A549 (cell line): ENCODE data around the gene PCSK7. TPM values are rescaled to one million over a fixed set of nuclear protein-coding genes. Genes with fewer than 3 reads are reported as not detected.

Source experiments
- ATAC-seq, 2 experiments: fragments of 200-7000 bp in 1 of 2; fragments of >200 bp in 1 of 2; cut with Nextera tagmentation in 1 of 2; cut with Tn5 transposase in 1 of 2; 3 replicates each; pipeline versions ENCODE4 v1.8.0 to v1.9.1; 2018 to 2020; ENCODE audit warnings: mild to moderate bottlenecking in 1 of 2, moderate library complexity in 1 of 2
- CTCF ChIA-PET: fragments of 300-600 bp; sonication (Branson Sonifier 250); formaldehyde crosslinking; extraction: SDS; loops from one replicate; lab custom pipeline; 2021; ENCODE audit warnings: antibody characterized with exemption, inconsistent platforms; lab: Yijun Ruan, JAX
- POLR2A ChIA-PET: fragments of 350-600 bp; formaldehyde crosslinking; extraction: SDS; loops from one replicate; lab custom pipeline; 2021; ENCODE audit warnings: antibody characterized with exemption, inconsistent platforms; lab: Yijun Ruan, JAX
- DNase-seq, 2 experiments: peaks; one replicate each; pipeline versions ENCODE4 v3.0.0 to v3.0.0-alpha.2; 2011 to 2016; ENCODE audit warnings: low read depth in 1 of 2, low spot score in 1 of 2
- FAIRE-seq: peaks from 2 replicates; lab custom pipeline; 2011; peaks lifted over from hg19 to GRCh38; lab: Jason Lieb, UNC
- H3K27ac ChIP-seq, 2 experiments: fragments of >200 bp; sonication (Bioruptor Twin); formaldehyde crosslinking; 3 replicates each; pipeline ENCODE4 v1.5.1; 2016 to 2017
- H3K4me1 ChIP-seq: fragments of >200 bp; sonication (Bioruptor Twin); formaldehyde crosslinking; 3 replicates; pipeline ENCODE4 v1.6.1; 2016
- H3K4me2 ChIP-seq: fragments of >200 bp; sonication (Bioruptor Twin); formaldehyde crosslinking; 3 replicates; pipeline ENCODE4 v1.6.1; 2016
- H3K4me3 ChIP-seq: fragments of >200 bp; sonication (Bioruptor Twin); formaldehyde crosslinking; 3 replicates; pipeline ENCODE4 v1.5.1; 2016
- H3K9me3 ChIP-seq: fragments of >200 bp; sonication (Bioruptor Twin); formaldehyde crosslinking; 3 replicates; pipeline ENCODE4 v1.6.1; 2016
- ATOH8 ChIP-seq: fragments of 250-450 bp; sonication (Bioruptor Pico); IDR thresholded peaks from 2 replicates; pipeline ENCODE4 v1.5.0; 2020; ENCODE audit warnings: low read depth, mild to moderate bottlenecking, moderate library complexity
- EHMT2 ChIP-seq: fragments of 200-600 bp; sonication (generic); IDR thresholded peaks from 2 replicates; pipeline ENCODE4 v1.6.1; 2016; ENCODE audit warnings: antibody characterized with exemption, low read depth, mild to moderate bottlenecking, moderate library complexity
- FOXS1 ChIP-seq: fragments of 250-450 bp; sonication (Bioruptor Pico); IDR thresholded peaks from 2 replicates; pipeline ENCODE4 v1.5.0; 2020; ENCODE audit warnings: mild to moderate bottlenecking, moderate library complexity
- GATA3 ChIP-seq: IDR thresholded peaks from 2 replicates; pipeline ENCODE4 v1.6.1; 2012; ENCODE audit warnings: borderline replicate concordance
- HES2 ChIP-seq: fragments of >200 bp; sonication (Bioruptor Twin); formaldehyde crosslinking; IDR thresholded peaks from 2 replicates; pipeline ENCODE4 v1.6.1; 2016
- HOXB5 ChIP-seq: fragments of 250-450 bp; sonication (Bioruptor Pico); IDR thresholded peaks from 2 replicates; pipeline ENCODE4 v1.5.0; 2020; ENCODE audit warnings: mild to moderate bottlenecking, moderate library complexity
- KDM5A ChIP-seq: fragments of 200-600 bp; sonication (generic); IDR thresholded peaks from 2 replicates; pipeline ENCODE4 v1.6.1; 2016; ENCODE audit warnings: antibody characterized with exemption, mild to moderate bottlenecking
- MAFK ChIP-seq: fragments of 450-650 bp; IDR thresholded peaks from 2 replicates; pipeline ENCODE4 v1.6.1; 2014; ENCODE audit not compliant: partially characterized antibody
- MAX ChIP-seq: IDR thresholded peaks from 2 replicates; pipeline ENCODE4 v1.6.1; 2012
- MAZ ChIP-seq: fragments of 150-350 bp; IDR thresholded peaks from 2 replicates; pipeline ENCODE4 v1.6.1; 2014; ENCODE audit warnings: antibody characterized with exemption, low read depth, low read length, borderline replicate concordance
- PBX3 ChIP-seq: IDR thresholded peaks from 2 replicates; pipeline ENCODE4 v1.6.1; 2012
- RAD21 ChIP-seq, 2 experiments: fragments of >200 bp in 1 of 2; sonication (Bioruptor Twin) in 1 of 2; formaldehyde crosslinking in 1 of 2; IDR thresholded peaks in 1 of 2; conservative IDR thresholded peaks in 1 of 2; 2 replicates in 1 of 2; 3 replicates in 1 of 2; pipeline ENCODE4 v1.6.1; 2012 to 2018; ENCODE audit warnings: inconsistent platforms in 1 of 2
- RARB ChIP-seq: fragments of 250-450 bp; sonication (Bioruptor Pico); IDR thresholded peaks from 2 replicates; pipeline ENCODE4 v1.8.0; 2021; ENCODE audit warnings: mild to moderate bottlenecking, moderate library complexity
- SMC3 ChIP-seq: fragments of >200 bp; sonication (Bioruptor Twin); formaldehyde crosslinking; IDR thresholded peaks from 3 replicates; pipeline ENCODE4 v1.6.1; 2018; ENCODE audit warnings: inconsistent platforms
- USF2 ChIP-seq: fragments of 450-650 bp; IDR thresholded peaks from 2 replicates; pipeline ENCODE4 v1.6.1; 2014; ENCODE audit warnings: antibody characterized with exemption
- WGBS: methylation state at CpG from one replicate; pipeline ENCODE4 v1.1.6; 2017; ENCODE audit errors: missing lambda C conversion rate; 5-methylcytosine and 5-hydroxymethylcytosine counted together
- polyA plus RNA-seq, 4 experiments: library from polyadenylated mRNA; depleted of rRNA in 3 of 4; stranded (reverse); fragments of >200 nt; fragmentation: RNase III in 1 of 4; extraction: RNeasy Plus Mini Kit Qiagen cat#74134 plus additional on column Dnase treatment in 1 of 4; gene quantifications; 2 replicates in 3 of 4; 3 replicates in 1 of 4; pipeline ENCODE4 v1.2.3, GENCODE V29; 2011 to 2017
- small RNA-seq, 6 experiments: library from RNA; depleted of rRNA; stranded (forward); fragments of <200 nt; gene quantifications; one replicate each; pipeline ENCODE3, GENCODE V24; 2012
- TF ChIP-seq, protein P1 (sequence below): IDR thresholded peaks from 2 replicates; pipeline ENCODE4 v1.6.1; 2012; ENCODE audit warnings: low read depth, borderline replicate concordance

Gene PCSK7
- polyA plus RNA-seq, 2 of the 4 experiments (the other 2 are of a cell fraction), result 9.8 to 17.8 TPM

DNA sequence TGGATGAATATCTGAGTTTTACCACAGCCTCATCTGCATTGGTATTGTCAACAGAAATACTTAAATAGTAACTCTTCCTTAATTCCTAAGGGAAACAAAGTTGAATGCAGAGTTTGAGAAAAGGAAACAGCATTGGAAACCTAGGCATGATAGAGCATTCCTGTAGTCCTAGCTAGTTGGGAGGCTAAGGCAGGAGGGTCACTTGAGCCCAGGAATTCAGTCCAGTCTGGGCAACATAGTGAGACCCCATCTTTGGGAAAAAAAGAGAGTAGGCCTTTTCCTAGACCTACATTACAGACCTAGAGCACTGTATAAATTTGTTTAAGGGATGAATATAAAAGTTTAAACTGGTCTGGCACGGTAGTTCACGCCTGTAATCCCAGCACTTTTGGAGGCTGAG is 74.4 kb downstream of the PCSK7 start:
- Histone ChIP-seq H3K4me2 (no peak overlapping the region), H3K27ac (no peak overlapping the region), H3K9me3 (no peaks in the 10 kb centered on the region), H3K4me3 (no peak overlapping the region), H3K4me1 (peaks cover 8% of the 10 kb centered on the region; the same call in 1 of the 3 replicates)
- DNase-seq (no peak), FAIRE-seq (no peak), ATAC-seq (no peak)
- CTCF ChIA-PET, result interaction anchor here (0.5 to 0.8 kb wide), 2 partner anchors 23 to 131 kb away, joined by 3 to 4 read pairs; no protein-coding TSS in a partner anchor
- 95% methylated on average over 2 of the region's 2 CpGs for WGBS
- TF ChIP-seq GATA3 (no peak), USF2 (no peak), FOXS1 (CRISPR knock-in tag) (no peak), PBX3 (no peak), MAZ (no peak), RAD21 (conservative IDR thresholded peaks at IDR 0.05 in 1 of 2, IDR thresholded peaks at IDR 0.05 in 1 of 2) (no peak), MAFK (no peak), KDM5A (no peak), RARB (CRISPR knock-in tag) (no peak), HES2 (no peak), ATOH8 (no peak), SMC3 (no peak)
- TF ChIP-seq, protein P1, sequence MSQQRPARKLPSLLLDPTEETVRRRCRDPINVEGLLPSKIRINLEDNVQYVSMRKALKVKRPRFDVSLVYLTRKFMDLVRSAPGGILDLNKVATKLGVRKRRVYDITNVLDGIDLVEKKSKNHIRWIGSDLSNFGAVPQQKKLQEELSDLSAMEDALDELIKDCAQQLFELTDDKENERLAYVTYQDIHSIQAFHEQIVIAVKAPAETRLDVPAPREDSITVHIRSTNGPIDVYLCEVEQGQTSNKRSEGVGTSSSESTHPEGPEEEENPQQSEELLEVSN, result no peak
- POLR2A ChIA-PET, result no interaction called here

DNA sequence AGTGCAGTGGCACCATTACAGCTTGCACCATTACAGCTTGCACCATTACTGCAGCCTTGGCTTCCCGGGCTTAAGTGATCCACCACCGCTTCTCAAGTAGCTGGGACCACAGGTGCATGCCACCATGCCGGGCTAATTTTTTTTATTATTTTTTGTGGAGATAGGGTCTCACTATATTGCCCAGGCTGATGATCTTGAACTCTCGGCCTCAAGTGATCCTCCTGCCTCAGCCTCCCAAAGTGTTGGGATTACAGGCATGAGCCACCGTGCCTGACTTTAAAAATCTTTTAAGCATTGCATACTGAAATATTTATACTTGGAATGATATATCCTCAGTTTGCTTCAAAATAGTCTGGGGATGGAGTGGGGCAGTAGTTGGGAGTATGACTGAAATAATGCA is 77.4 kb downstream of the PCSK7 start:
- ATAC-seq, result no peak
- ChIA-PET POLR2A (no interaction called here), CTCF (interaction anchor here (1.5 to 1.7 kb wide), 2 partner anchors 9 to 13 kb away, joined by 3 to 10 read pairs; no protein-coding TSS in a partner anchor)
- no peak overlapping the region for H3K4me3 ChIP-seq
- no peak overlapping the region for H3K27ac ChIP-seq
- DNase-seq, result no peak
- WGBS, result 94% methylated on average over 5 of the region's 5 CpGs
- H3K4me2 ChIP-seq, result no peak overlapping the region
- no peak for FAIRE-seq
- no peaks in the 10 kb centered on the region; the same call in 2 of the 3 replicates for H3K4me1 ChIP-seq
- H3K9me3 ChIP-seq, result no peaks in the 10 kb centered on the region
- TF ChIP-seq HOXB5 (CRISPR knock-in tag) (no peak), MAX (no peak), EHMT2 (no peak)

Small RNA genes within 50 kb of the gene (small RNA-seq; reads per million reads assigned to genes)
- gene RF00564, result 0 reads per million in 6 experiments

Other genes starting within 250 kb of the PCSK7 start
- 8.2 and 12.3 TPM in 2 replicates for gene SIK3, start 133.6 kb downstream of the PCSK7 start, polyA plus RNA-seq (2011; rRNA removed)
- gene SIK3, start 133.6 kb downstream of the PCSK7 start, polyA plus RNA-seq (2017; fragmentation: RNase III; extraction: RNeasy Plus Mini Kit Qiagen cat#74134 plus additional on column Dnase treatment), result 7.3 to 9.0 TPM (median 8.7 TPM) in 3 replicates
- gene PAFAH1B2, start 87.8 kb downstream of the PCSK7 start, polyA plus RNA-seq (2011; rRNA removed), result 47.8 and 55.3 TPM in 2 replicates
- 32.2 to 33.9 TPM (median 32.9 TPM) in 3 replicates for gene PAFAH1B2, start 87.8 kb downstream of the PCSK7 start, polyA plus RNA-seq (2017; fragmentation: RNase III; extraction: RNeasy Plus Mini Kit Qiagen cat#74134 plus additional on column Dnase treatment)
- gene SIDT2, start 53.3 kb downstream of the PCSK7 start, polyA plus RNA-seq (2011; rRNA removed), result 8.5 and 15.4 TPM in 2 replicates
- gene SIDT2, start 53.3 kb downstream of the PCSK7 start, polyA plus RNA-seq (2017; fragmentation: RNase III; extraction: RNeasy Plus Mini Kit Qiagen cat#74134 plus additional on column Dnase treatment), result 5.5 to 6.4 TPM (median 5.9 TPM) in 3 replicates
- 34.2 and 43.2 TPM in 2 replicates for gene TAGLN, start 32.7 kb downstream of the PCSK7 start, polyA plus RNA-seq (2011; rRNA removed)
- 257 to 296 TPM (median 287 TPM) in 3 replicates for gene TAGLN, start 32.7 kb downstream of the PCSK7 start, polyA plus RNA-seq (2017; fragmentation: RNase III; extraction: RNeasy Plus Mini Kit Qiagen cat#74134 plus additional on column Dnase treatment)
- gene RNF214, start 598 bp upstream of the PCSK7 start, polyA plus RNA-seq (2011; rRNA removed), result 14.0 and 15.9 TPM in 2 replicates
- 10.6 to 11.6 TPM (median 11.0 TPM) in 3 replicates for gene RNF214, start 598 bp upstream of the PCSK7 start, polyA plus RNA-seq (2017; fragmentation: RNase III; extraction: RNeasy Plus Mini Kit Qiagen cat#74134 plus additional on column Dnase treatment)
- gene BACE1-AS, start 59.3 kb upstream of the PCSK7 start, polyA plus RNA-seq (2011; rRNA removed), result 4.4 and 5.4 TPM in 2 replicates
- gene BACE1-AS, start 59.3 kb upstream of the PCSK7 start, polyA plus RNA-seq (2017; fragmentation: RNase III; extraction: RNeasy Plus Mini Kit Qiagen cat#74134 plus additional on column Dnase treatment), result 1.7 to 2.0 TPM (median 1.8 TPM) in 3 replicates
- 6.1 and 8.7 TPM in 2 replicates for gene BACE1, start 84.2 kb upstream of the PCSK7 start, polyA plus RNA-seq (2011; rRNA removed)
- 6.3 to 7.8 TPM (median 7.8 TPM) in 3 replicates for gene BACE1, start 84.2 kb upstream of the PCSK7 start, polyA plus RNA-seq (2017; fragmentation: RNase III; extraction: RNeasy Plus Mini Kit Qiagen cat#74134 plus additional on column Dnase treatment)
- gene CEP164, start 95.8 kb upstream of the PCSK7 start, polyA plus RNA-seq (2011; rRNA removed), result 13.3 and 19.6 TPM in 2 replicates
- 16.4 to 17.4 TPM (median 16.6 TPM) in 3 replicates for gene CEP164, start 95.8 kb upstream of the PCSK7 start, polyA plus RNA-seq (2017; fragmentation: RNase III; extraction: RNeasy Plus Mini Kit Qiagen cat#74134 plus additional on column Dnase treatment)